ENCODE results near the gene CNTN3. TPM values are rescaled to one million over a fixed set of nuclear protein-coding genes. Genes with fewer than 3 reads are reported as not detected.

Gene CNTN3
- total RNA-seq, 2 donors from 2014 or later = not detected

DNA sequence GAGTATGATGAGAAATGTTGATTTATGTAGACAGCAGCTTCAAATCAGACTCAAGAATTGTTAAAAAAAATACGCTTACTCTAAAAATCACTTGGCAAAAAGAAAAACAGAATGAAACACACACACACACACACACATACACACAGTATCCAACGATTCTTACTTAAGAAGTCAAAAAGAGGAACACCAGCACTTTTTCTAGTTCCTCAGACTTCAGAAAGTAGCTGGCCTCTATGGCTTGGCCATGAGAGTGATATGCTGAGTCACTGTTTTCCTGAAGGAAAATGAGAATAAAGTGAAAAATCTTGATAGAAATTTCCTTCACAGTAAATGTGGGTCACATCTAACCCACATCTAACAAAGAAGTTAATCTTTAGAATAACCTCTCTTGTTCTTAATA lies 22.1 kb downstream of the CNTN3 start:
- H3K27me3 Mint-ChIP-seq = no peaks in the 10 kb centered on the region
- H3K4me3 Mint-ChIP-seq = no peak overlapping the region
- peaks cover 12% of the 10 kb centered on the region for H3K9me3 Mint-ChIP-seq
- H3K27ac Mint-ChIP-seq = no peak overlapping the region
- no peaks in the 10 kb centered on the region for H3K4me1 Mint-ChIP-seq
- no peak for ATAC-seq (replicated peaks)
- H3K36me3 Mint-ChIP-seq (ENCODE audit: low read depth) = no peaks in the 10 kb centered on the region

DNA sequence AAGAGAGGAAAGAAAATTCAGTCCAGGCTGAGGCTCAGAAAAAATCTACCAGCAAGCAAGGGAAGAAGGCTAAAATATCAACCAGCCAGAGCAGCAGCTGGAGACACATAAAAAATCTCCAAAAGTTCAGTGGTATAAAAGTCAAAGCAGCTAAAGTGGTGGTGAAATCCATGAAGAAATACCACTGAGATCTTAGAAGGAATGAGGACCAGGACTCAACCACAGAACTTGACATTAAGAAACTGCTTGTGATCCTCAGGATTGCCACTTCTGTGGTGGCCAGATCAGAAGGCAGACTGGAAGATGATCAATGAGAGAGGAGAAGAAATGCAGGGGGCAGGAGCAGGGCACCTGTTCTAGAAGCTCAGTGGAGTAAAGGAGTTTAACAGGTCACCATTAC lies 22.5 kb downstream of the CNTN3 start:
- no peak for ATAC-seq (replicated peaks)
- peaks cover 14% of the 10 kb centered on the region for H3K9me3 Mint-ChIP-seq
- H3K36me3 Mint-ChIP-seq (ENCODE audit: low read depth) = no peaks in the 10 kb centered on the region
- no peaks in the 10 kb centered on the region for H3K4me1 Mint-ChIP-seq
- H3K27me3 Mint-ChIP-seq = no peaks in the 10 kb centered on the region
- no peak overlapping the region for H3K27ac Mint-ChIP-seq
- no peak overlapping the region for H3K4me3 Mint-ChIP-seq

DNA sequence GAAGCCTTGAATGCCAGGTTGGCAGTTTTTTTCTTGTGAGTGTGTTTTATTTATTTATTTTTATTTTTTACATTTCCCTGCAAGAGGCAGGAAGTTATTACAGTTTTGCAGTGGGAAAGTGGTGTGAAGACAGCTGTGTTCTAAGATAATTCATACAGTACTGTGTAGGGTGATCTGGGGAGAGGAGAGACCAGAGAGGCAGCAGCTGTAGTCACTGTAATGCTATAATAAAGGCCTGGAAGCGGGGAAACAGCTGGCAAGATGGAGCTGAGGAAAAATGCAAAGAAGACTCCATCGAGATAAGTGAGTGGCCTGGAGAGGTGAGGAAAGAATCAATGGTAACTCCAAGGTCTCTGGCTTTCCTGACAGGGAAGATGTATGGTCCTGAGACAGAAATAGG lies 23.1 kb downstream of the CNTN3 start:
- Mint-ChIP-seq H3K9me3 (peaks cover 17% of the 10 kb centered on the region), H3K4me3 (no peak overlapping the region), H3K27ac (no peak overlapping the region), H3K36me3 (ENCODE audit: low read depth) (no peaks in the 10 kb centered on the region), H3K4me1 (no peaks in the 10 kb centered on the region), H3K27me3 (no peaks in the 10 kb centered on the region)
- ATAC-seq (replicated peaks) = no peak

DNA sequence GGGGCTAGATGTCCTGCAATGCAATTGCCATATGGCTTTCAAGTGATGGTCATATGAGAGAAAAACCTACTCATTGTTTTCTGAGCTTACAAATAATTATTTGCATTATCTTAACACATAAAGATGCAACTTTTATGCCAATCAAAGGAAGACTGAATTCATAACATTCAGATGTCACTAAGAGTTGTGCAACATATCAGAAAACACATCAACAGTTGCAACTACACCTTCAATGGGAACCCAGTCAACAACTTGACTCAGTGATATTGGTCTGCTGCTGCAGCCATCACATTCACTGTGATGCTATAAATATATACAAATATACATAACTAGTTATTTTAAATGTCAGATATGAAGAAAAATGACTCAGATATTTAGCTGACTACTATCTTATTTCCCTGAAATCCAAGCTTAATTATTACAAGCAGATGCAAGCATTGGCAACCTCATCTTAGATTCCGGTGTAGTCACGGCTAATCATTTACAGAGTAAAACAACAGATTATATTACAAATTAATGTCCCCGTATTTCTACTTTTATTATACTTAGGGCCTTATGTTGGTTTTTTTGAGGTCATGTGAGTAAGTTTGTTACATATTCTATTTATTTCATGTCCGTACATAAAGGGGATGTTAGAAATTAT lies 23.7 kb downstream of the CNTN3 start:
- Mint-ChIP-seq H3K4me3 (no peak overlapping the region), H3K27ac (no peak overlapping the region)
- no peak for ATAC-seq (replicated peaks)

GRCh38 chr3:74584782-74585181 lies 29.7 kb downstream of the CNTN3 start:
- no peak for ATAC-seq (replicated peaks)
- no peaks in the 10 kb centered on the region for H3K27me3 Mint-ChIP-seq
- peaks cover 14% of the 10 kb centered on the region for H3K9me3 Mint-ChIP-seq
- H3K4me3 Mint-ChIP-seq = no peak overlapping the region
- H3K27ac Mint-ChIP-seq = no peak overlapping the region
- no peaks in the 10 kb centered on the region for H3K4me1 Mint-ChIP-seq
- H3K36me3 Mint-ChIP-seq (ENCODE audit: low read depth) = no peaks in the 10 kb centered on the region

More for the DNA sequence above, 23.7 kb downstream of the CNTN3 start:
- Mint-ChIP-seq H3K36me3 (ENCODE audit: low read depth) (no peaks in the 10 kb centered on the region), H3K9me3 (peaks cover 18% of the 10 kb centered on the region), H3K4me1 (no peaks in the 10 kb centered on the region), H3K27me3 (no peaks in the 10 kb centered on the region)

GRCh38 chr3:74582982-74583381 lies 31.5 kb downstream of the CNTN3 start:
- Mint-ChIP-seq H3K4me3 (no peak overlapping the region), H3K4me1 (no peaks in the 10 kb centered on the region), H3K27me3 (no peaks in the 10 kb centered on the region), H3K36me3 (ENCODE audit: low read depth) (no peaks in the 10 kb centered on the region), H3K9me3 (peaks cover 21% of the 10 kb centered on the region), H3K27ac (no peak overlapping the region)
- ATAC-seq (replicated peaks) = no peak

GRCh38 chr3:74575857-74576256 lies 38.6 kb downstream of the CNTN3 start:
- Mint-ChIP-seq H3K27ac (no peak overlapping the region), H3K36me3 (ENCODE audit: low read depth) (no peaks in the 10 kb centered on the region), H3K9me3 (peaks cover 18% of the 10 kb centered on the region), H3K4me3 (no peak overlapping the region), H3K27me3 (no peaks in the 10 kb centered on the region), H3K4me1 (no peaks in the 10 kb centered on the region)
- no peak for ATAC-seq (replicated peaks)

DNA sequence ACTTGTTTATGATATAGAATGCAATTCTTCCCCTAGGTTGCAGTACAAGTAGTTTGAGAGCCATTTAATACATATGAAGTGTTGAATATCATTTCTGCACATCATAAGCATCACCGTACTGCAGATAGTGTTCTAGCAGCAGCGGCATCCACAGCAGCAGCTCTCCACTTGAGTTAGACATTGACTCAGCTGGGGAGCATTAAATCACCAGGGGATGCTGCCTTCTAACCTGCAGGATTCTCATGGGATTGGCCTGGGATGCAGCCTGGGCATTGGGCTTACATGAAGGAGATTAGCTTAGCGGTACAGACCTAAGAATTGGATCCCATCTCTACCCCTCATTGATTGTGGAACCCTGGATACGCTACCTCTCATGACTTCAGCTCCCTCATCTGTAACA lies 43.3 kb downstream of the CNTN3 start:
- Mint-ChIP-seq H3K27ac (no peak overlapping the region), H3K9me3 (peaks cover 26% of the 10 kb centered on the region), H3K4me3 (no peak overlapping the region)

More for the DNA sequence above, 43.3 kb downstream of the CNTN3 start:
- no peaks in the 10 kb centered on the region for H3K27me3 Mint-ChIP-seq
- no peaks in the 10 kb centered on the region for H3K36me3 Mint-ChIP-seq (ENCODE audit: low read depth)
- no peaks in the 10 kb centered on the region for H3K4me1 Mint-ChIP-seq
- ATAC-seq (replicated peaks) = no peak

All from activated T-helper 17 cell treated with anti-CD3 and anti-CD28 coated beads, Interleukin-2, amount 50 U/mL, for 72 hours (primary cell).